ENCODE measurements around the gene CFAP410. TPM values are rescaled to one million over a fixed set of nuclear protein-coding genes. Genes with fewer than 3 reads are reported as not detected.

The CFAP410 gene
- total RNA-seq, 1 donor from 2014 or later, result 23.9 TPM

GRCh38 chr21:44301961-44302406 is 37.2 kb downstream of the CFAP410 start:
- Mint-ChIP-seq H3K27ac (ENCODE audit: unreplicated experiment) (no peak overlapping the region), H3K27me3 (ENCODE audit: low read depth) (peaks cover 12% of the 10 kb centered on the region), H3K4me1 (peaks cover 31% of the 10 kb centered on the region), H3K4me3 (peak overlapping the region; percentile 76), H3K9me3 (no peaks in the 10 kb centered on the region), H3K36me3 (ENCODE audit: low read depth) (no peaks in the 10 kb centered on the region)
- no peak for DNase-seq (ENCODE audit: low read depth, low spot score)
- no peak for TF ChIP-seq CTCF (conservative IDR thresholded peaks at IDR 0.05)

GRCh38 chr21:44301141-44301540 is 38.0 kb downstream of the CFAP410 start:
- H3K27ac Mint-ChIP-seq (ENCODE audit: unreplicated experiment), result no peak overlapping the region
- no peaks in the 10 kb centered on the region for H3K36me3 Mint-ChIP-seq (ENCODE audit: low read depth)

GRCh38 chr21:44300262-44300959 is 38.8 kb downstream of the CFAP410 start:
- Mint-ChIP-seq H3K4me1 (peaks cover 31% of the 10 kb centered on the region), H3K27ac (ENCODE audit: unreplicated experiment) (peak overlapping the region; percentile 89), H3K9me3 (no peaks in the 10 kb centered on the region), H3K4me3 (peak overlapping the region; percentile 83), H3K27me3 (ENCODE audit: low read depth) (peaks cover 12% of the 10 kb centered on the region), H3K36me3 (ENCODE audit: low read depth) (no peaks in the 10 kb centered on the region)
- TF ChIP-seq CTCF (conservative IDR thresholded peaks at IDR 0.05), result no peak
- peak; percentile 33 for DNase-seq (ENCODE audit: low read depth, low spot score)

More at GRCh38 chr21:44301141-44301540, 38.0 kb downstream of the CFAP410 start:
- H3K4me1 Mint-ChIP-seq, result peaks cover 31% of the 10 kb centered on the region
- H3K9me3 Mint-ChIP-seq, result no peaks in the 10 kb centered on the region
- TF ChIP-seq CTCF (conservative IDR thresholded peaks at IDR 0.05), result no peak
- DNase-seq (ENCODE audit: low read depth, low spot score), result no peak
- H3K4me3 Mint-ChIP-seq, result peak overlapping the region; percentile 83
- peaks cover 12% of the 10 kb centered on the region for H3K27me3 Mint-ChIP-seq (ENCODE audit: low read depth)

- TF ChIP-seq CTCF (conservative IDR thresholded peaks at IDR 0.05), result no peak
- peak within 1 kb of the TSS; percentile 88 for H3K4me3 Mint-ChIP-seq
- H3K27me3 Mint-ChIP-seq (ENCODE audit: low read depth), result peaks cover 12% of the 10 kb centered on the region
- H3K27ac Mint-ChIP-seq (ENCODE audit: unreplicated experiment), result peak within 1 kb of the TSS; percentile 89
- H3K9me3 Mint-ChIP-seq, result no peaks in the 10 kb centered on the region
- H3K4me1 Mint-ChIP-seq, result peaks cover 25% of the 10 kb centered on the region
- no peaks in the 10 kb centered on the region for H3K36me3 Mint-ChIP-seq (ENCODE audit: low read depth)
- DNase-seq (ENCODE audit: low read depth, low spot score), result peak; percentile 47
Measured at GRCh38 chr21:44299458-44300261, 39.5 kb downstream of the CFAP410 start, which contains the start of gene PFKL. PFKL (plus strand) TSS chr21:44300053; CDS start chr21:44300106, 53 bp downstream.

GRCh38 chr21:44299085-44299457 is 40.1 kb downstream of the CFAP410 start:
- Mint-ChIP-seq H3K27ac (ENCODE audit: unreplicated experiment) (no peak overlapping the region), H3K36me3 (ENCODE audit: low read depth) (no peaks in the 10 kb centered on the region), H3K9me3 (no peaks in the 10 kb centered on the region), H3K4me1 (peaks cover 22% of the 10 kb centered on the region), H3K4me3 (peak overlapping the region; percentile 88), H3K27me3 (ENCODE audit: low read depth) (peaks cover 12% of the 10 kb centered on the region)
- DNase-seq (ENCODE audit: low read depth, low spot score), result no peak
- TF ChIP-seq CTCF (conservative IDR thresholded peaks at IDR 0.05), result no peak

Measured in neural crest cell (in vitro differentiated cells).